Glomerular endothelial cell (primary cell): Measurements from ENCODE around the gene HACL1. TPM values are rescaled to one million over a fixed set of nuclear protein-coding genes. Genes with fewer than 3 reads are reported as not detected.

Experiments
- DNase-seq: peaks from one replicate; pipeline ENCODE4 v3.0.0-alpha.2; 2011; ENCODE audit warnings: low read depth, low spot score; ENCODE audit errors: extremely low read depth
- total RNA-seq: library from RNA; depleted of rRNA; stranded (reverse); fragments of >200 nt; gene quantifications from 2 replicates; pipeline ENCODE4 v1.2.3, GENCODE V29; 2015

The HACL1 gene
- total RNA-seq = 17.2 and 22.9 TPM in 2 replicates

GRCh38 chr3:15601399-15602145 is at the start of gene HACL1, which contains the start of gene BTD:
Gene HACL1, minus strand, starts transcription at chr3:15601569. Its CDS starts 106 bp downstream, at chr3:15601463.
Gene BTD, plus strand, starts transcription at chr3:15601745. Its CDS starts 33,695 bp downstream, at chr3:15635440.
- DNase-seq = peak; percentile 93

GRCh38 chr3:15649858-15650257 is 48.5 kb upstream of the HACL1 start:
- no peak for DNase-seq

GRCh38 chr3:15649341-15649740 is 48.0 kb upstream of the HACL1 start:
- no peak for DNase-seq

GRCh38 chr3:15647611-15648167 is 46.3 kb upstream of the HACL1 start:
- peak; percentile 98 for DNase-seq

- peak; percentile 91 for DNase-seq
Measured at GRCh38 chr3:15646851-15647511, 45.6 kb upstream of the HACL1 start.

- peak; percentile 84 for DNase-seq
Measured at GRCh38 chr3:15645740-15646501, 44.6 kb upstream of the HACL1 start.

- no peak for DNase-seq
Measured at GRCh38 chr3:15645246-15645645, 43.9 kb upstream of the HACL1 start.

- DNase-seq = no peak
Measured at GRCh38 chr3:15638891-15639262, 37.5 kb upstream of the HACL1 start.

GRCh38 chr3:15638193-15638890 is 37.0 kb upstream of the HACL1 start:
- no peak for DNase-seq

GRCh38 chr3:15637131-15637951 is 36.0 kb upstream of the HACL1 start:
- DNase-seq = no peak

GRCh38 chr3:15636028-15636709 is 34.8 kb upstream of the HACL1 start:
- DNase-seq = peak; percentile 92

GRCh38 chr3:15635121-15635661 is 33.8 kb upstream of the HACL1 start:
- no peak for DNase-seq

- DNase-seq = no peak
Measured at GRCh38 chr3:15634671-15635070, 33.3 kb upstream of the HACL1 start.

GRCh38 chr3:15633766-15634598 is 32.6 kb upstream of the HACL1 start:
- no peak for DNase-seq

GRCh38 chr3:15633159-15633558 is 31.8 kb upstream of the HACL1 start:
- no peak for DNase-seq

- DNase-seq = no peak
Measured at GRCh38 chr3:15632212-15632580, 30.8 kb upstream of the HACL1 start.

- no peak for DNase-seq
Measured at GRCh38 chr3:15631426-15632211, 30.2 kb upstream of the HACL1 start.
